Islet of Langerhans (tissue), 1 donor: ENCODE data around the gene KCTD18.

Experiments
- FAIRE-seq: peaks from one replicate; lab custom pipeline; 2011; peaks lifted over from hg19 to GRCh38; lab: Jason Lieb, UNC

KCTD18 gene

GRCh38 chr2:200454927-200455801 is 54.7 kb downstream of the KCTD18 start:
- FAIRE-seq, result no peak

DNA sequence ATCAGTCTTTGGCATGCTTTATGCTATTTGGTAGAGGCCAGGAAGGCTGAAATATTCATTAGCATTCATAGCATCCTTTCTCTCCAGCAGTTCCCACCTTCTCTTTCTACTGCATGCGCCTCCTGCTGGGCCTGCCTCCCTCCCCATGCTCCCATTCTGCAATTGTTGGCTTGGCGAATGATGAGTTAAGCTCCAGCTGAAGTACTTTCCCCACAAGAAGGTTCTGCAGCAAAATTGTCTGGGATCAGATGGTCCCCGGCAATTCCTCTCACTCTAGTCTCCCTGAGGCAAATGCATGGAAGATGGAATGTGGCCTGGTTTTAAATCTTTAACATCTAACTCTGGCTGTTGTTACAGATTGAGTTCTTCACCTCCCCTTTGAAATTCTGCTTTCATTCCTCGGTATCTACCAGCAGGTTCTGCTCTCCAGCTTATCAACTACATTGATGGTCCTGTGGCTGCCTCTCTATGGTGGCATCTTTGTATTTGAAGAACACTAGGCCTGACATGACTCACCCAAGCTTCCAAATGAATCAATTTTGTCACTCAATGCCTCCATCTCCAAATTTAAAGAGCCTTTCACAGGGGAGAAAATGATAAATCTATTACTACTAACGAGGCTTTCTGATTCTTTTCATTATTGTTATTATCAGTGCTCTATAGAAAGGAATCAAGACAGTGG is 55.9 kb downstream of the KCTD18 start:
- no peak for FAIRE-seq

GRCh38 chr2:200453142-200453852 is 56.6 kb downstream of the KCTD18 start:
- no peak for FAIRE-seq

GRCh38 chr2:200452377-200452776 is 57.5 kb downstream of the KCTD18 start:
- no peak for FAIRE-seq

- no peak for FAIRE-seq
These were observed 58.4 kb downstream of the KCTD18 start for GRCh38 chr2:200451511-200451910.

GRCh38 chr2:200450288-200450687 is 59.6 kb downstream of the KCTD18 start:
- no peak for FAIRE-seq

GRCh38 chr2:200449149-200449548 is 60.7 kb downstream of the KCTD18 start:
- FAIRE-seq, result no peak

- no peak for FAIRE-seq
These were observed 61.4 kb downstream of the KCTD18 start for GRCh38 chr2:200448455-200448854.

- no peak for FAIRE-seq
These were observed 62.6 kb downstream of the KCTD18 start for GRCh38 chr2:200447139-200447855.

DNA sequence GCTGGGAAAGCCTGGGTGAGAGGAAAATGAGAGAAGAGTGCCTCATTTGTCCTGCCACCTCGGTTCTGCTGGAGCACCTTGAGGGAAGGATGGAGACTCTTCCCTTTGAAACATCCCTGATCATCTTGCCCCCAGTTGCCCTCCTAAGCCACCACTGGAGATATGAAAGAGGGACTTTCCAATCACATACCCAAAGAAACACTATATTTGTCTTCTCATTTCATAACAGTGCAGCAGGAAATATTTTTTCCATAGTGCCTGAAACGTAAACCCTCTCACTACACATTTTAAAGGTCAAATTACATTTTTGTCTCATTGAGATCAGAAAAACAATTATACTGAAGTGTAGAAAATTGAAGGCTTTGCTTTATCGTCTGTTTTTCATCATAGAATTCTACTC is 63.3 kb downstream of the KCTD18 start:
- no peak for FAIRE-seq

GRCh38 chr2:200445284-200445683 is 64.6 kb downstream of the KCTD18 start:
- FAIRE-seq, result no peak

GRCh38 chr2:200444530-200444929 is 65.3 kb downstream of the KCTD18 start:
- FAIRE-seq, result no peak

GRCh38 chr2:200443916-200444315 is 66.0 kb downstream of the KCTD18 start:
- no peak for FAIRE-seq

- FAIRE-seq, result no peak
These were observed 66.5 kb downstream of the KCTD18 start for GRCh38 chr2:200443376-200443775.

- FAIRE-seq, result no peak
These were observed 67.4 kb downstream of the KCTD18 start for GRCh38 chr2:200442471-200442870.

DNA sequence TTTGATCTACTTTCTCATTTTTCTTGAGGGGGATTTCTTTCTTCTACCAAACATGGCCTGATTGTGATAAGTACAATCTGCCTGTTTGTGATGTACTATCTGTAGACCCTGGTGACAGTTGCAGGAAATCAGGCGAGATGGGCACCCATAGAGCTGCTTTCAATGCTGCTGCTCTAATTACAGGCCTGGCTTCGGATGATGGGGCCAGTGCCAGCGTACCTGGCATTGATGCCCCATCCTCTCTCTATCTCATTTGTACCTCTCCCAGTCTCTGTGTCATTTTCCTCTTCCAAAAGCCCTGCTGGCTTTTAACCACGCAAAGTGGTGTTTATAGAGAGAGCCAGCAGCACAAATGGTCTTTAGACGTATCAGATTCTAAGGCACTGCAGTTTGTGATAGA is 69.9 kb downstream of the KCTD18 start:
- no peak for FAIRE-seq
